IPS-15b (cell line): ENCODE measurements around the gene ACAP2.

Source experiments
- H3K27me3 ChIP-seq: one replicate; pipeline ENCODE4 v1.6.1; 2013; ENCODE audit warnings: low read length; ENCODE audit not compliant: control insufficient read depth, insufficient read depth
- H3K36me3 ChIP-seq: one replicate; pipeline ENCODE4 v1.6.1; 2013; ENCODE audit warnings: low read length; ENCODE audit not compliant: control insufficient read depth, insufficient read depth
- H3K4me1 ChIP-seq: one replicate; pipeline ENCODE4 v1.6.1; 2013; ENCODE audit warnings: mild to moderate bottlenecking, low read length; ENCODE audit not compliant: control insufficient read depth, insufficient read depth
- H3K4me3 ChIP-seq: one replicate; pipeline ENCODE4 v1.5.1; 2013; ENCODE audit warnings: low read depth, low read length
- H3K9ac ChIP-seq: one replicate; pipeline ENCODE4 v1.6.1; 2013; ENCODE audit warnings: low read depth, mild to moderate bottlenecking, low read length
- H3K9me3 ChIP-seq: one replicate; pipeline ENCODE4 v1.6.1; 2013; ENCODE audit warnings: mild to moderate bottlenecking, low read length; ENCODE audit not compliant: control insufficient read depth, insufficient read depth

The ACAP2 gene

GRCh38 chr3:195263193-195263924 is 179.5 kb downstream of the ACAP2 start:
- Histone ChIP-seq H3K36me3 (no peaks in the 10 kb centered on the region), H3K4me3 (no peak overlapping the region), H3K27me3 (no peaks in the 10 kb centered on the region), H3K4me1 (peaks cover 10% of the 10 kb centered on the region), H3K9ac (no peak overlapping the region), H3K9me3 (no peaks in the 10 kb centered on the region)

- H3K9ac ChIP-seq = no peak overlapping the region
- peaks cover 10% of the 10 kb centered on the region for H3K4me1 ChIP-seq
- H3K36me3 ChIP-seq = no peaks in the 10 kb centered on the region
- H3K9me3 ChIP-seq = no peaks in the 10 kb centered on the region
- no peaks in the 10 kb centered on the region for H3K27me3 ChIP-seq
- no peak overlapping the region for H3K4me3 ChIP-seq
Measured at GRCh38 chr3:195261925-195262324, 180.9 kb downstream of the ACAP2 start.

GRCh38 chr3:195260280-195260905 is 182.4 kb downstream of the ACAP2 start:
- H3K9ac ChIP-seq = no peak overlapping the region
- H3K27me3 ChIP-seq = no peaks in the 10 kb centered on the region
- H3K9me3 ChIP-seq = no peaks in the 10 kb centered on the region
- peaks cover 12% of the 10 kb centered on the region for H3K4me1 ChIP-seq
- no peaks in the 10 kb centered on the region for H3K36me3 ChIP-seq
- H3K4me3 ChIP-seq = peak overlapping the region; percentile 81

GRCh38 chr3:195259475-195260279 is 183.1 kb downstream of the ACAP2 start:
- no peaks in the 10 kb centered on the region for H3K27me3 ChIP-seq
- peak overlapping the region; percentile 47 for H3K9ac ChIP-seq
- H3K4me1 ChIP-seq = peaks cover 14% of the 10 kb centered on the region
- no peaks in the 10 kb centered on the region for H3K36me3 ChIP-seq
- H3K4me3 ChIP-seq = peak overlapping the region; percentile 81
- H3K9me3 ChIP-seq = no peaks in the 10 kb centered on the region

- no peaks in the 10 kb centered on the region for H3K27me3 ChIP-seq
- peak overlapping the region; percentile 47 for H3K9ac ChIP-seq
- H3K4me1 ChIP-seq = peaks cover 14% of the 10 kb centered on the region
- H3K9me3 ChIP-seq = no peaks in the 10 kb centered on the region
- no peaks in the 10 kb centered on the region for H3K36me3 ChIP-seq
- H3K4me3 ChIP-seq = no peak overlapping the region
Measured at GRCh38 chr3:195259154-195259474, 183.7 kb downstream of the ACAP2 start.

- Histone ChIP-seq H3K27me3 (no peaks in the 10 kb centered on the region), H3K4me3 (no peak overlapping the region), H3K9ac (peak overlapping the region; percentile 37), H3K36me3 (no peaks in the 10 kb centered on the region), H3K9me3 (no peaks in the 10 kb centered on the region), H3K4me1 (peaks cover 17% of the 10 kb centered on the region)
Measured at GRCh38 chr3:195258449-195259153, 184.2 kb downstream of the ACAP2 start.

- H3K4me1 ChIP-seq = peaks cover 18% of the 10 kb centered on the region
- no peaks in the 10 kb centered on the region for H3K9me3 ChIP-seq
- H3K4me3 ChIP-seq = no peak overlapping the region
- no peak overlapping the region for H3K9ac ChIP-seq
- H3K27me3 ChIP-seq = no peaks in the 10 kb centered on the region
- no peaks in the 10 kb centered on the region for H3K36me3 ChIP-seq
Measured at GRCh38 chr3:195257454-195258448, 185.1 kb downstream of the ACAP2 start.

GRCh38 chr3:195256639-195257453 is 186.0 kb downstream of the ACAP2 start:
- Histone ChIP-seq H3K9ac (peak overlapping the region; percentile 12), H3K4me1 (peaks cover 18% of the 10 kb centered on the region), H3K9me3 (no peaks in the 10 kb centered on the region), H3K4me3 (no peak overlapping the region), H3K27me3 (no peaks in the 10 kb centered on the region), H3K36me3 (no peaks in the 10 kb centered on the region)

- Histone ChIP-seq H3K27me3 (no peaks in the 10 kb centered on the region), H3K36me3 (no peaks in the 10 kb centered on the region), H3K4me3 (no peak overlapping the region), H3K4me1 (peaks cover 18% of the 10 kb centered on the region), H3K9ac (peak overlapping the region; percentile 12), H3K9me3 (no peaks in the 10 kb centered on the region)
Measured at GRCh38 chr3:195255571-195256501, 187.0 kb downstream of the ACAP2 start.
